ENCODE results near the gene ELK3. TPM values are rescaled to one million over a fixed set of nuclear protein-coding genes. Genes with fewer than 3 reads are reported as not detected.

The ELK3 gene
- 10 to 100 TPM; 57.8 to 73.8 TPM for total RNA-seq
- 10 to 100 TPM; 13.6 to 14.2 TPM for polyA plus RNA-seq
- long read RNA-seq, donor 1, full-length matches to known transcripts, result 8 of 42 reads
- long read RNA-seq, donor 1, partial matches to known transcripts, result 13 of 42 reads
- long read RNA-seq, donor 1, other reads (novel, unspliced or antisense), result 21 of 42 reads
- long read RNA-seq, donor 2, full-length matches to known transcripts, result 9 of 36 reads
- long read RNA-seq, donor 2, partial matches to known transcripts, result 18 of 36 reads
- long read RNA-seq, donor 2, other reads (novel, unspliced or antisense), result 9 of 36 reads

GRCh38 chr12:96193725-96194575 lies at the start of gene ELK3:
TSS of gene ELK3 (plus strand) at chr12:96194375.
- ATAC-seq (ENCODE audit: low FRiP score) (peak; percentile 74), DNase-seq (peak; percentile 81 to 84)
- Histone ChIP-seq H3K9me3 (ENCODE audit: control insufficient read depth, low read length) (no peaks in the 10 kb centered on the region), H3K36me3 (ENCODE audit: control insufficient read depth in 1 of 2, insufficient read depth in 2 of 2, low read length in 1 of 2) (no peaks in the 10 kb centered on the region), H3K27me3 (ENCODE audit: control insufficient read depth in 1 of 2, insufficient read depth in 2 of 2, low read length in 1 of 2) (no peaks in the 10 kb centered on the region), H3K4me1 (ENCODE audit: control insufficient read depth in 1 of 2, insufficient read depth in 2 of 2, low read length in 2 of 2) (no peaks in the 10 kb centered on the region), H3K27ac (ENCODE audit: low read depth in 1 of 2, low read length in 2 of 2) (peak within 1 kb of the TSS in 1 of 2 donors; percentile 46), H3K4me3 (ENCODE audit: low read length in 2 of 2) (peak within 1 kb of the TSS; percentile 89 to 100)
- WGBS, 2 donors, result 0 to 2% methylated on average over 75 of the region's 75 CpGs
- intact Hi-C loops (cut with DNase I), result no loop called here

- no peaks in the 10 kb centered on the region for H3K4me1 ChIP-seq (ENCODE audit: control insufficient read depth in 1 of 2, insufficient read depth in 2 of 2, low read length in 2 of 2)
- H3K4me3 ChIP-seq (ENCODE audit: low read length in 2 of 2), result no peak overlapping the region
- DNase-seq (no peak), ATAC-seq (ENCODE audit: low FRiP score) (no peak)
- H3K27me3 ChIP-seq (ENCODE audit: control insufficient read depth in 1 of 2, insufficient read depth in 2 of 2, low read length in 1 of 2), result no peaks in the 10 kb centered on the region
- 94 to 97% methylated on average over 2 of the region's 2 CpGs for WGBS, 2 donors
- H3K27ac ChIP-seq (ENCODE audit: low read depth in 1 of 2, low read length in 2 of 2), result no peak overlapping the region
- H3K36me3 ChIP-seq (ENCODE audit: control insufficient read depth in 1 of 2, insufficient read depth in 2 of 2, low read length in 1 of 2), result no peaks in the 10 kb centered on the region
- H3K9me3 ChIP-seq (ENCODE audit: control insufficient read depth, low read length), result no peaks in the 10 kb centered on the region
- intact Hi-C loops (cut with DNase I), result no loop called here
These were observed 47.4 kb upstream of the ELK3 start for GRCh38 chr12:96146747-96147146.

- H3K4me1 ChIP-seq (ENCODE audit: control insufficient read depth in 1 of 2, insufficient read depth in 2 of 2, low read length in 2 of 2), result no peaks in the 10 kb centered on the region
- no peaks in the 10 kb centered on the region for H3K36me3 ChIP-seq (ENCODE audit: control insufficient read depth in 1 of 2, insufficient read depth in 2 of 2, low read length in 1 of 2)
- H3K4me3 ChIP-seq (ENCODE audit: low read length in 2 of 2), result no peak overlapping the region
- 72 to 83% methylated on average over 5 of the region's 5 CpGs for WGBS, 2 donors
- H3K27ac ChIP-seq (ENCODE audit: low read depth in 1 of 2, low read length in 2 of 2), result no peak overlapping the region
- DNase-seq (no peak), ATAC-seq (ENCODE audit: low FRiP score) (no peak)
- no peaks in the 10 kb centered on the region for H3K27me3 ChIP-seq (ENCODE audit: control insufficient read depth in 1 of 2, insufficient read depth in 2 of 2, low read length in 1 of 2)
- H3K9me3 ChIP-seq (ENCODE audit: control insufficient read depth, low read length), result no peaks in the 10 kb centered on the region
- intact Hi-C loops (cut with DNase I), result no loop called here
These were observed 43.7 kb upstream of the ELK3 start for GRCh38 chr12:96150442-96150841.

- H3K4me1 ChIP-seq (ENCODE audit: control insufficient read depth in 1 of 2, insufficient read depth in 2 of 2, low read length in 2 of 2), result no peaks in the 10 kb centered on the region
- H3K4me3 ChIP-seq (ENCODE audit: low read length in 2 of 2), result no peak overlapping the region
- 8 to 15% methylated on average over 11 of the region's 11 CpGs for WGBS, 2 donors
- ATAC-seq (ENCODE audit: low FRiP score), result no peak
- H3K27me3 ChIP-seq (ENCODE audit: control insufficient read depth in 1 of 2, insufficient read depth in 2 of 2, low read length in 1 of 2), result no peaks in the 10 kb centered on the region
- no peaks in the 10 kb centered on the region for H3K9me3 ChIP-seq (ENCODE audit: control insufficient read depth, low read length)
- DNase-seq, result no peak
- no peak overlapping the region for H3K27ac ChIP-seq (ENCODE audit: low read depth in 1 of 2, low read length in 2 of 2)
- intact Hi-C loops (cut with DNase I), result no loop called here
- H3K36me3 ChIP-seq (ENCODE audit: control insufficient read depth in 1 of 2, insufficient read depth in 2 of 2, low read length in 1 of 2), result no peaks in the 10 kb centered on the region
These were observed 42.0 kb upstream of the ELK3 start for GRCh38 chr12:96152164-96152563.

- ATAC-seq (ENCODE audit: low FRiP score), result no peak
- no peaks in the 10 kb centered on the region for H3K36me3 ChIP-seq (ENCODE audit: control insufficient read depth in 1 of 2, insufficient read depth in 2 of 2, low read length in 1 of 2)
- H3K27ac ChIP-seq (ENCODE audit: low read depth in 1 of 2, low read length in 2 of 2), result no peak overlapping the region
- no peak for DNase-seq
- WGBS, 2 donors, result 91 to 93% methylated on average over 19 of the region's 19 CpGs
- no peaks in the 10 kb centered on the region for H3K4me1 ChIP-seq (ENCODE audit: control insufficient read depth in 1 of 2, insufficient read depth in 2 of 2, low read length in 2 of 2)
- H3K27me3 ChIP-seq (ENCODE audit: control insufficient read depth in 1 of 2, insufficient read depth in 2 of 2, low read length in 1 of 2), result no peaks in the 10 kb centered on the region
- H3K4me3 ChIP-seq (ENCODE audit: low read length in 2 of 2), result no peak overlapping the region
- no peaks in the 10 kb centered on the region for H3K9me3 ChIP-seq (ENCODE audit: control insufficient read depth, low read length)
- intact Hi-C loops (cut with DNase I), result no loop called here
These were observed 40.9 kb upstream of the ELK3 start for GRCh38 chr12:96153131-96153725.

- H3K27ac ChIP-seq (ENCODE audit: low read depth in 1 of 2, low read length in 2 of 2), result no peak overlapping the region
- no peak for ATAC-seq (ENCODE audit: low FRiP score)
- intact Hi-C loops (cut with DNase I), result no loop called here
- no peaks in the 10 kb centered on the region for H3K27me3 ChIP-seq (ENCODE audit: control insufficient read depth in 1 of 2, insufficient read depth in 2 of 2, low read length in 1 of 2)
- no peaks in the 10 kb centered on the region for H3K9me3 ChIP-seq (ENCODE audit: control insufficient read depth, low read length)
- H3K36me3 ChIP-seq (ENCODE audit: control insufficient read depth in 1 of 2, insufficient read depth in 2 of 2, low read length in 1 of 2), result no peaks in the 10 kb centered on the region
- no peaks in the 10 kb centered on the region for H3K4me1 ChIP-seq (ENCODE audit: control insufficient read depth in 1 of 2, insufficient read depth in 2 of 2, low read length in 2 of 2)
- H3K4me3 ChIP-seq (ENCODE audit: low read length in 2 of 2), result no peak overlapping the region
- no peak for DNase-seq
- WGBS, 2 donors, result 92 to 99% methylated on average over 3 of the region's 3 CpGs
These were observed 39.0 kb upstream of the ELK3 start for GRCh38 chr12:96155181-96155580.

GRCh38 chr12:96155781-96156180 lies 38.4 kb upstream of the ELK3 start:
- 84 to 85% methylated on average over 7 of the region's 7 CpGs for WGBS, 2 donors
- no peak for DNase-seq
- H3K27ac ChIP-seq (ENCODE audit: low read depth in 1 of 2, low read length in 2 of 2), result no peak overlapping the region
- no peak overlapping the region for H3K4me3 ChIP-seq (ENCODE audit: low read length in 2 of 2)
- intact Hi-C loops (cut with DNase I), result no loop called here
- no peaks in the 10 kb centered on the region for H3K27me3 ChIP-seq (ENCODE audit: control insufficient read depth in 1 of 2, insufficient read depth in 2 of 2, low read length in 1 of 2)
- no peaks in the 10 kb centered on the region for H3K4me1 ChIP-seq (ENCODE audit: control insufficient read depth in 1 of 2, insufficient read depth in 2 of 2, low read length in 2 of 2)
- no peak for ATAC-seq (ENCODE audit: low FRiP score)
- H3K9me3 ChIP-seq (ENCODE audit: control insufficient read depth, low read length), result no peaks in the 10 kb centered on the region
- H3K36me3 ChIP-seq (ENCODE audit: control insufficient read depth in 1 of 2, insufficient read depth in 2 of 2, low read length in 1 of 2), result no peaks in the 10 kb centered on the region

GRCh38 chr12:96156211-96156610 lies 38.0 kb upstream of the ELK3 start:
- 94 to 98% methylated on average over 3 of the region's 3 CpGs for WGBS, 2 donors
- Histone ChIP-seq H3K4me1 (ENCODE audit: control insufficient read depth in 1 of 2, insufficient read depth in 2 of 2, low read length in 2 of 2) (no peaks in the 10 kb centered on the region), H3K27ac (ENCODE audit: low read depth in 1 of 2, low read length in 2 of 2) (no peak overlapping the region), H3K9me3 (ENCODE audit: control insufficient read depth, low read length) (no peaks in the 10 kb centered on the region), H3K27me3 (ENCODE audit: control insufficient read depth in 1 of 2, insufficient read depth in 2 of 2, low read length in 1 of 2) (no peaks in the 10 kb centered on the region), H3K36me3 (ENCODE audit: control insufficient read depth in 1 of 2, insufficient read depth in 2 of 2, low read length in 1 of 2) (no peaks in the 10 kb centered on the region), H3K4me3 (ENCODE audit: low read length in 2 of 2) (no peak overlapping the region)
- DNase-seq, result no peak
- intact Hi-C loops (cut with DNase I), result no loop called here
- ATAC-seq (ENCODE audit: low FRiP score), result no peak
